ENCODE data around the gene RASA3.

DNA sequence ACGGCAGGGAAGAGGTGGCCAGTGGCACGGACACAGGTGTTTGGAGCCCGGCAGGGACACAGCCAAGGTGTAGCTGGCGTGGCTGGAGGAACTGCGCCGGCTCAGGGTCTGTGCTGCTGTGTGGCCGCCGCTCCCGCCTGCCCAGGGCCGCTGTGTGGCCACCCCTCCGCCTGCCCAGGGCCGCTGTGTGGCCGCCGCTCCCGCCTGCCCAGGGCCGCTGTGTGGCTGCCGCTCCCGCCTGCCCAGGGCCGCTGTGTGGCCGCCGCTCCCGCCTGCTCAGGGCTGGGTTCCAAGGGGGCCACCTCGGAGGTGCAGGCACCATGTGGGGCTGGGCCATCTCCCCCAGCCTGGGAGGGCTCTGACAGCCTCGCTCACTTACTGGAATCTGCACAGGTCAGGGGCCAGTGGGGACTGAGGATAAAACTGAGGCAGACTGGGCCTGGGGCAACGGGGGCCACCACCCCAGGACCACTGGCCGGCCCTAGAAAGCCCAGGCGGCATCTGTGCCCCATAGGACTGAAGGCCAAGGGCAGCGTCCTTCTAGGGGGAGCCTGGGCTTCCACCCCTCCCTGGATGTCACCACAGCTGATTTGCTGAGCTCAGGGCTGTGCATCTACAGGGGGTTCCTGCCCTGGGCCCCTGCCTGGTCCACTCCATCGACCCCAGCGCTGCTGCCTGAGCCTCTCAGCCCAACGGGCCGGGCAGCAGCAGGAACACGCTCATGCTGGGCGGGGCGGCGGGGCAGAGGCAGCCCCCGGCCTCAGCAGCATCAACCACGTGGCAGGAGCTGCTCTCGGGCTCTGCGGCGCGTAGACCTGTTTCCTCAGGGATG is 180.1 kb downstream of the RASA3 start:
- TF ChIP-seq POLR2A (IDR thresholded peaks at IDR 0.05), result no peak
- TF ChIP-seq EP300 (IDR thresholded peaks at IDR 0.05), result no peak
- TF ChIP-seq, protein P1, sequence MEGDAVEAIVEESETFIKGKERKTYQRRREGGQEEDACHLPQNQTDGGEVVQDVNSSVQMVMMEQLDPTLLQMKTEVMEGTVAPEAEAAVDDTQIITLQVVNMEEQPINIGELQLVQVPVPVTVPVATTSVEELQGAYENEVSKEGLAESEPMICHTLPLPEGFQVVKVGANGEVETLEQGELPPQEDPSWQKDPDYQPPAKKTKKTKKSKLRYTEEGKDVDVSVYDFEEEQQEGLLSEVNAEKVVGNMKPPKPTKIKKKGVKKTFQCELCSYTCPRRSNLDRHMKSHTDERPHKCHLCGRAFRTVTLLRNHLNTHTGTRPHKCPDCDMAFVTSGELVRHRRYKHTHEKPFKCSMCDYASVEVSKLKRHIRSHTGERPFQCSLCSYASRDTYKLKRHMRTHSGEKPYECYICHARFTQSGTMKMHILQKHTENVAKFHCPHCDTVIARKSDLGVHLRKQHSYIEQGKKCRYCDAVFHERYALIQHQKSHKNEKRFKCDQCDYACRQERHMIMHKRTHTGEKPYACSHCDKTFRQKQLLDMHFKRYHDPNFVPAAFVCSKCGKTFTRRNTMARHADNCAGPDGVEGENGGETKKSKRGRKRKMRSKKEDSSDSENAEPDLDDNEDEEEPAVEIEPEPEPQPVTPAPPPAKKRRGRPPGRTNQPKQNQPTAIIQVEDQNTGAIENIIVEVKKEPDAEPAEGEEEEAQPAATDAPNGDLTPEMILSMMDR (IDR thresholded peaks at IDR 0.05), result no peak
- no peak for TF ChIP-seq POLR2AphosphoS5 (IDR thresholded peaks at IDR 0.05)

Data from sigmoid colon (tissue), 4 donors.